Astrocyte of the hippocampus (primary cell): ENCODE results near the gene AK5.
A peak's percentile ranks its signal among the peaks of the same experiment; 100 is the strongest.

ENCODE experiments used
- DNase-seq: peaks from one replicate; pipeline ENCODE4 v3.0.0; 2011; ENCODE audit warnings: low read depth, low spot score

The AK5 gene

DNA sequence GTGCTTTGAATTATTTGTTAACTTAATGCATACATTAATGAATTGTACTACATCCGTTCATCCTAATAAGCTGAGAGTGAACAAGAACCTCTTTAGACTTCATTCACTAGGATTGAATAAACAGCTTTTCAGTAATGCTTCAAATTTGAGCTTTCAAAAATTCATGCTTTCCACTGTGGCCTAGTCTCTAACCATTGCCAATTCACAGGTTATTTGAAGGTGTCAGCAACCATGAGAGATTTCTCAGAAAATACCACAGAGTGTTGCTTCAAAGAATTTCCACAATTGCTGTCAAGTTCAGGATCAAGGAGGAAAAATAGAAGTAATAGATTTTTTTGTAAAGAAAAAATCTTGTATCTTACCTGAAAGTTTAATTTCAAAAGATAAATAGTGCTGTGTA lies 72.7 kb downstream of the AK5 start:
- DNase-seq = no peak

DNA sequence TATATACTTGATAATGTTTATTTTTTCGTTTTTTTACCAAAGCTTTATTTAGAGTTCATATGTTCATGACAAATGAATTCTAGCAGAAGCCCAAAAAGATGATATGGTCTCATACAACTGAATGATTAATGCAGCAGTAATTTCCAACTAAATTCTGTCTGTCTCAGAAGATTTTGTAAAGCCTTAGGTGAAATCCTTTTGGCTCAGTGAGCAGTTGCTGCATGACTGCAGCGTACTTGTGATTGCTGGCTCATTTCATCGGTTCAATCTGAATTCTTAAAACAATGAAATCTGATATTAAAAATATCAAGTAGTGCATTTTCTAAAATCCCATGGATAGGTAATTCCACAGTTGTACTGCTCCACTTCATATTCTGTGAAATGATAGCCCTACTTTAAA lies 73.2 kb downstream of the AK5 start:
- no peak for DNase-seq

DNA sequence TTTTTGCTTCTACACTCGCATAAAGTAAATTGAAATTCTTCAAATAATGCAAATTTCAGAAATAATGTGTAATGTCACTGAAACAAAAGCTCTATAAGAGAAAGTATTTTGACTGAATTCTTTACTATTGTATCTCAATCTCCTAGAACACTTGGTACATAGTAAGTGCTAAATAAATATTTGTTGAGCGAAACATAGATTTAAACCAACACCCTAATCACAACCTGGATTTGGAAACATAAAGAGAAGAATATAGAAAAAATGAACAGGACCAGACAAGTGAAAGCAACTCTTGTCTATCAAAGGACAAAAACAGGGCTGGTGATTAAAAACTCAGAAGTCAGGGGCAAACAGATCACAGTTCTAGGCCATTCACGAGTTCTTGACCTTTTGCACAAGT lies 74.3 kb downstream of the AK5 start:
- no peak for DNase-seq

DNA sequence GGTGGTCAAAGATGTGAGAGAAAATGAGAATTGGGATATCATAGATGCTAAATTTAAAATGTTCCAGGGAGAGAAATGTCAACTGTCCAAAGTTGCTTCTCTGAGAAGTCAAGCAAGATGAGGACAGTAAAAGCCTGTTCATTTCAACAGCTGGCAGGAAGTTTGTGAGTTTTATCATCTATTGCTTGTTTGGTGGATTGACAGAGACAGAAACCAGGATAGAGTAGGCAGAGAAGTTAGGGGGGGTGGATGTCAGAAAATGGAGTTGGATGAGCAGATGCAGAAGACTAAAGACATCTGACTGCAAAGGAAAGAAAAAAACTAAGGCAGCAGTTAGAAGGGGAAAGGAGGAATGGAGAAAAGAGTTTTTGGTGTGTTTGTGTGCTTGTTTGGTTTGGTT lies 78.4 kb downstream of the AK5 start:
- no peak for DNase-seq

GRCh38 chr1:77361621-77362020 lies 79.8 kb downstream of the AK5 start:
- no peak for DNase-seq

- peak; percentile 20 for DNase-seq
Observed at GRCh38 chr1:77370161-77370560, 88.3 kb downstream of the AK5 start.

- peak; percentile 85 for DNase-seq
Observed at GRCh38 chr1:77370583-77371306, 88.9 kb downstream of the AK5 start.

GRCh38 chr1:77371396-77371795 lies 89.6 kb downstream of the AK5 start:
- DNase-seq = no peak

GRCh38 chr1:77373702-77374101 lies 91.9 kb downstream of the AK5 start:
- DNase-seq = no peak

DNA sequence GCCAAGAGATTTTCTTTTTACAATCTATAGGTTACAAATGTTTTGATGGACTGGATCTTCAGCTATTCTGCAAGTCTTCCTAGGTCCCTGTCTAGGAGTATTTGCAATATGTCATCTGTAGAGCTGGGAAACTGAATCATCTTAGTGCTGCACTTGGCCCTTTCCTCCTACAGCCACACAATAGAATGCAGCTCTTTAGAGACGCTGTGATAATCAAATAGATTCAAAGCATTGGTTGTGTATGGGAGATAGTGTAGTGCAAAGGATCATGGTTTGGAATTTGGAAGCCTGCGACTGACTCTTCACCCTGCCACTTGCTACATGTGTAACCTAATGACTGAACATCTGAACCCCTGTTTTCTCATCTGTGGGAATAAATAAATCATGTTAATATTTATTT lies 93.7 kb downstream of the AK5 start:
- DNase-seq = no peak

GRCh38 chr1:77375990-77376389 lies 94.2 kb downstream of the AK5 start:
- DNase-seq = no peak

GRCh38 chr1:77378723-77379535 lies 97.1 kb downstream of the AK5 start:
- peak; percentile 32 for DNase-seq

DNA sequence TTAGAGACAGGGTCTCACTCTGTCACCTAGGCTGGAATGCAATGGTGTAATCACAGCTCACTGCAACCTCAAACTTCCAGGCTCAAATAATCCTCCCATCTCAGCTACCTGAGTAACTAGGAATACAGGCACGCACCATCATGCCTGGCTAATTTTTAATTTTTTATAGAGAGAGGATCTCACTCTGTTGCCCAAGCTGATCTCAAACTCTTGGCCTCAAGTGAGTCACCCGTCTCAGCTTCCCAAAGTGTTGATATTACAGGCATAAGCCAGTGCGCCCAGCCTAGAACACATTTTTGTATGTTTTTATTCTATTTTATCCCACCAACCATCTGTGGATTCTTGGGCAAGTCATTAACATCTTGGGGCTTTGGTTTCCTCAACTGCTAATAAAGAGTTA lies 100.5 kb downstream of the AK5 start:
- DNase-seq = no peak

- DNase-seq = no peak
Observed at GRCh38 chr1:77383236-77383635, 101.4 kb downstream of the AK5 start.

DNA sequence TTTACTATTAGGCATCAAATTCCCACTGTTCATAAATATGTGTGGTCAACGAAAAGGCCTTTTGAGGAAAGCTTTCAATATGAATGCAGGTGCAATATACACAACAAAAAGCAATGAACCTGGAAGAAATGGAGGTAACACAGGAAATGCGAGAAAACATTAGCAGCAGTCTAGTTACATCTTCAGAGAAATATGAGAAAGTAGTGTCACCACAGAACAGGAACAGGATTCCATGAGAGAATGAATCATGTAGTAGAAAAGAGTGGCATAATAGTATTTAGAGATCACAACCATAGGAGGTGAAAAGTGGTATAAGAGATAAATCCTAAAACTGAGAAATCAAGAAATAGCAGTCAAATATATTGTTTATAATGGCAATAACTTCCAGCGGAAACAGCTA lies 103.7 kb downstream of the AK5 start:
- no peak for DNase-seq

DNA sequence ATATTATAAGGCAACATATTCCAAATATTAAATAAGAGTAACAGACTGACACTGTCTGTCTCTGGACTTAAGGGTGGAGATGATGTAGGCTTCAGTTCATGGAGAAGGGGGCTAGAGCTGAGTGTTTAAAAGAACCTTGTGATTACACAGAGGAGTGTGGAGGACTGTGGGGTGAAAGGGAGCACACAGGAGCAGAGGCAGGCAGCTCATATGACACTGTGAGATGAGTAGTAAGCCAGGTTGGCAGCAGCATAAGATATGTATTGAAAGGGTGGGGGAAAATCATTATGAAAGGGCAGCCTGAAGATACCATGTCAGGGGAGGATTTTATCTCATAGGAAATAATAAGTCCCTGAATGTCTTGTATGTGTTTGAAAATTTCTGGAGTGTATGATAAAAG lies 104.5 kb downstream of the AK5 start:
- no peak for DNase-seq

DNA sequence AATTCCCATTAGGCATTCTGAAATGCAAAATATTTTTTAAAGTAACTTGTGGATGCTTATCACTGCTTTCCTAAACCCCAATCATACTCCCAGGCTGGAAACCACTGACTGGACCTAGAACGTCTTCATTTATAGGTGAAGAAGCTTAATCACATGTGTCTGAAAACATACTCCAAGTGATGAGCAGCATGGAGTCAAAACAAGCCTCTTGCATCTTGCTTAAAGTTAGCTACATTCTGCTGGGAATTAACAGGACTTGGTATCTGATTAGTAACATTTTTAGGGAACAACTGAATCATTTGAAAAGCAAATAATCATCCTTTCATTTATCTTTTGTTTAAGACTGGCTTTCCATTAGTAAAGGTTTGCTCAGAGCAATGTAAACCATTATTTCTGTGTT lies 105.7 kb downstream of the AK5 start:
- DNase-seq = no peak

DNA sequence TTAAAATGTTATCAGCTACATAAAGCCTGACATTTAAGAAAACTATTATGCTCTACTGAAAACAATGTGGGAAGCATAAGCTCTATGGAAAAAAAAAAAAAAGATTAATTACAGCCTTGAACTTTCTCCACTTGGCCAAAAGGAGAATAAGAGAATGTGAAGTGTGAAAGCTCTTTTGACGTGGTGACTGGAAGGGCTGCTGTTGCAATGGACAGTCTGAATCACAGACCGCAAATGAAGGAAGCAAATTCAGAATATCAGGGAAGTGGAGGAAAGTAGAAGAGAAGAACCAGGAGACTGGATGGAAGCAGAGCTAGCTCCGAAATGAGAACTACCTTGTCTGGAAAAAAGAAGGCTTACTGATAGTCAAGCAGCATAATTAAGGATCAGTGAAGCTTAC lies 106.8 kb downstream of the AK5 start:
- no peak for DNase-seq

GRCh38 chr1:77392486-77392885 lies 110.7 kb downstream of the AK5 start:
- DNase-seq = no peak

- DNase-seq = peak; percentile 49
Observed at GRCh38 chr1:77394166-77394565, 112.3 kb downstream of the AK5 start.

DNA sequence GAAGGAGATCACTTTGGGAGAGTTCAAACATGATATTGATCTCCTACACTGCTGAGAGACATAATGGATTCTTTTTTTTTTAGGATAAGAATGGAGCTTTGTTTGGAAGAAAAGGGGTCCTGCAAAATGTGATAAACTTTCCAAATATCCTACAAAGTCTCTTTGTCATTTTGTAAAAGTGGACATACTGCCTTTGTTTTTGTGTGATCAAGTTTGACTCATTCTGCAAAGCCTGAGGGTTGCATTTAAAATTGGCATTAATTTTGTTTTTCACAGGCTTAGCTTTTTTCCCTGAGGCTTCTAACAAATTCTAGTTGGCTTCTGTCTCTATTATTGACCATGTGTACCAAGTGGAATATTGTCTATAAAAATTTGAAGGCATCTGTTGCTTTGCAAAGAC lies 113.2 kb downstream of the AK5 start:
- no peak for DNase-seq

DNA sequence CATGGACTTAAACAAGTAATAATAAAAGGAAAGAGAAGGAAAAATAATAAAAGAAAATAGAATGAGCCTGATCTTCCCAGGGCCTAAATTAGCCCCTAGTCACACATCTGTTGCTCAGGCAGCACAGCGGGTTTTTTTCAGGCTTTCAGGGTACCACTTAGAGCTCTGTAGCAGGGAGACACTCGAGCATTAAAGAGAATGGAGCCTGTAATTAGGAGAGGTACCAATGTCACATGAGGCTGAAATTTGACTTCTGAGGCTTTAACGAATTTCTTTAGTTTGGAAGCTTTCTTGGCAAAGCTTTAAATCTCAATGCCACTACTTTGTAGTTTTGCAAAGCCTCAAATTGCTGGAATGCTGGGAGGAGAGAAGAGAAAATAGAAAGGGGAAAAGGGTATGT lies 116.3 kb downstream of the AK5 start:
- no peak for DNase-seq
